Subcutaneous adipose tissue (tissue), 4 donors: ENCODE measurements around the gene LAMB1. TPM values are rescaled to one million over a fixed set of nuclear protein-coding genes. Genes with fewer than 3 reads are reported as not detected.

Experiments used
- total RNA-seq, 4 donors: library from RNA; depleted of rRNA; stranded (reverse); fragments of >200 nt; gene quantifications; one replicate each; pipeline ENCODE4 v1.1.0, GENCODE V29; 2016
- TF ChIP-seq, protein P1 (sequence below): fragments of 450-650 bp; IDR thresholded peaks from one replicate; pipeline ENCODE4 v1.5.1; 2016; ENCODE audit warnings: low read depth, mild to moderate bottlenecking, control low read depth, antibody characterized with exemption, moderate library complexity

LAMB1 gene
- total RNA-seq, 4 donors from 2014 or later, result 218 to 376 (median 309) TPM

DNA sequence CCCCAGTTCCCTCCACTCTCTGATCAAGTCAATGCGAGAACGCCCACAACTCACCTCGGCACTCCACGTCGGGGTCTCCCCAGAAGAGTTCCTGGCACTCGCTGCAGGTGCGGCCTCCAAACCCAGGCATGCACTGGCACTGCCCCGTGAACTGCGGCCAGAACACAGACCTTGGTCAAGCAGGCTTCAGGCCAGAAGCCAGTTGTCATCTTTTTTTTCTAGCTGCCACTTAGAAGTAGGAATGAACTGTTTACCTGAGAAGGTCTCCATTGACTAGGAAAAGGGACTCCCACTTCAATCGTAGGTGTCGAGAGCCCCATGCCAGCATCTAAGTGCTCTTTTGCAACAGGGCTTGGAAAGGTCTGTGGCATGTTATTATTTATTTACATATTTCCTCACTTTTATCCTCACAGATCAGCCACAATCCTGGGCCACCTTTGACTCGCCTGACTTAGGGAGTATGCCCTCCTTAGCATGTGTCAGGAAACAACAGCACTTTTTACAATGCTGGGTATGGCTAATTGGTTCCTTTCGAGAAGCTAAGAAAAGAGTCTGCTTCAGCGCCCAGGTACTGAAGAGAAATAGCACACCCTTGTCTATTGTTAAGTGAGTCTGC lies 51.7 kb downstream of the LAMB1 start:
- TF ChIP-seq, protein P1, sequence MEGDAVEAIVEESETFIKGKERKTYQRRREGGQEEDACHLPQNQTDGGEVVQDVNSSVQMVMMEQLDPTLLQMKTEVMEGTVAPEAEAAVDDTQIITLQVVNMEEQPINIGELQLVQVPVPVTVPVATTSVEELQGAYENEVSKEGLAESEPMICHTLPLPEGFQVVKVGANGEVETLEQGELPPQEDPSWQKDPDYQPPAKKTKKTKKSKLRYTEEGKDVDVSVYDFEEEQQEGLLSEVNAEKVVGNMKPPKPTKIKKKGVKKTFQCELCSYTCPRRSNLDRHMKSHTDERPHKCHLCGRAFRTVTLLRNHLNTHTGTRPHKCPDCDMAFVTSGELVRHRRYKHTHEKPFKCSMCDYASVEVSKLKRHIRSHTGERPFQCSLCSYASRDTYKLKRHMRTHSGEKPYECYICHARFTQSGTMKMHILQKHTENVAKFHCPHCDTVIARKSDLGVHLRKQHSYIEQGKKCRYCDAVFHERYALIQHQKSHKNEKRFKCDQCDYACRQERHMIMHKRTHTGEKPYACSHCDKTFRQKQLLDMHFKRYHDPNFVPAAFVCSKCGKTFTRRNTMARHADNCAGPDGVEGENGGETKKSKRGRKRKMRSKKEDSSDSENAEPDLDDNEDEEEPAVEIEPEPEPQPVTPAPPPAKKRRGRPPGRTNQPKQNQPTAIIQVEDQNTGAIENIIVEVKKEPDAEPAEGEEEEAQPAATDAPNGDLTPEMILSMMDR, result no peak

DNA sequence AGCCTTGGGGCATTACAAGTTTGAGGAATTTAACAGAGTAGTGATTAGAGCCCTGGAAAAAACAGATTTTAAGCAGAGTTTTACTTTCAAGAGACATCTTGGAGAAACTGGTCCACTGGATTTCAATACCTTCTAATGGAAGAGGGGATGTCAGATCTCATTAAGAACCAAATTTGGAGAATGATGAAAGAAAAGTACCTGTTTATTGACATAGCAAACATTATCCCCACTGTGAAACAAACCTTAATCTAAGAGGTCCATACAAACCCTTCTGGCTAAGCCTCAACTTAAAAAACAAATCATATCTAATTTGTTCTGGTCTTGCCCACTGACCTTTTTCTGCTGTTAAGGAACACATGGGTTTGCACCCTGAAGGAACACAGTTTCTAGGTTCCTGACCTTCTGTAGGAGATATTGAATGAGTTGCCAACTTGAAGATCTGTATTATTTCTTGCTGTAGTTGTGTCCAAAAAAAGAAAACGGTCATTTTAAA lies 53.5 kb downstream of the LAMB1 start:
- TF ChIP-seq, protein P1, result no peak

DNA sequence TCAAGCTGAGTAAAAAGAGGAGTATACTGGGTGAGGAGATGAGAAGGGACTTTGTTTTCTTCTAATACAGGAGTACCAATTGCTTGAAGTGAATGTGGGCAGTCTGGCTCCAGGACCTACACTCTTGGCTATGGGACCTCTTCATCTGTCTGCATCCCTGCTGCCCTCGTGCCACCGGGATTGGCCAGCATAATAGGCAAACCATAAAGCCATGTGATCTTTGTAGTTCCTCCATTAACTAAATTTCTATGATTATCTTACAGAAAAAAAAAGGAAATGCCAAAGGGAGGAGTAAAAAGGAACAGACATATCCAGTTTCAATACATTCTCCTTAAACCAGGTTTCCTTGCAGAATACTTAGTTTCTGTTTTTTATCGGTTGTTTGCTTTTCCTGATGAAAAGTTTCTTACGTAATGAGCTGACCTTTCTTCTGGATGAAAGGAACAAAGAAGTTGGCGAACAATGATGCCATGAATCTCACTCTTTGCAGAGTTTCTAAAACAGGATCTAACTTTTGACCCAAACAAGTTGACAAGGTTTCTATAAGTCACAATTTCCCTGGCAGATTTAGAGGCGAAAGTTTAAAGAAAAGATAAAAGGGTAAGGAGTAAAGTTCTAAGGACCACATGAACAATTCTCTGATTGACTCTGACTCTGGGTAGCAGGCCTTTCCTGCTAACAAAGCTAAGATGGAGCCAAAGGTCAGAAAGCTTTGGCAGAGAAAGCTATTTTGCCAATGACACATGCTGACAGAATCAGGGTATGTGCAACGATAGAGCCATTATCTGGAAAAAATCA lies 54.1 kb downstream of the LAMB1 start:
- TF ChIP-seq, protein P1, result no peak

DNA sequence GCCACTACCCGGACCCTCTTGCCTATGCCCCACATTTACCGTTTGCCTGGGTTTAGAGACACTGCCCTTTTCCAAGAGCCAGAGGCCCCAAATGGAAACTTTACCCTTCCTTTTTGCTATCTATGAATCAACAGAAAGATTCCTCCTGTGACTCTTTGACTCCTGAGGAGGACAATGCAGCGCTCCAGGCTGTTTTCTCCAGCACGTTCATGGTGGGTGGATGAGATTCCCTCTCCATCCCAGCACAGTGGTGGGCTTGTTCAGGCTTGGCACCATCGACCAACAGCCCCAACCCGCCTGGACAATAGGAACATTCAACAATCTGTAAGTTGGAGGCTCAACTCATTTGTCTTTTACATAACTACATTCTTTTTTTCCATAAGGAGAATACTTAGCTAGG lies 56.1 kb downstream of the LAMB1 start:
- TF ChIP-seq, protein P1, result no peak

DNA sequence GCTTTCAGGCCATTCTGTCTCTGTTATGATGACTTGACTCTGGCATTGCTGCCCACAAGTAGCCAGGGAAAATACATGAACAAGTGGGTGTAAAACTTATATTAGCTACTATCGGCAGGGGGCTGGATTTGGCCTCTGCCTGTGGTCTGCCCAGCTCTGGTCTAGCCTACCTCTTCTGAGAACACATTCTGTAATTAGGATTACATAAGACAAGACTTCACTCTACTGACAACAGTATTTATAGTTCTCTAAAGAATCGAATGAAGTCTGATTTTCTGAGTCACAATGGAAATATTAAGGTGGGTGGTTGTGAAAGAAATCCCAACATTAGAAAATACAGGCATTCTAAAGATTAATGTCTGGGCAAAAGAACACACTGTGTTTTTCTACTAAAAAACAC lies 56.5 kb downstream of the LAMB1 start:
- TF ChIP-seq, protein P1, result no peak

DNA sequence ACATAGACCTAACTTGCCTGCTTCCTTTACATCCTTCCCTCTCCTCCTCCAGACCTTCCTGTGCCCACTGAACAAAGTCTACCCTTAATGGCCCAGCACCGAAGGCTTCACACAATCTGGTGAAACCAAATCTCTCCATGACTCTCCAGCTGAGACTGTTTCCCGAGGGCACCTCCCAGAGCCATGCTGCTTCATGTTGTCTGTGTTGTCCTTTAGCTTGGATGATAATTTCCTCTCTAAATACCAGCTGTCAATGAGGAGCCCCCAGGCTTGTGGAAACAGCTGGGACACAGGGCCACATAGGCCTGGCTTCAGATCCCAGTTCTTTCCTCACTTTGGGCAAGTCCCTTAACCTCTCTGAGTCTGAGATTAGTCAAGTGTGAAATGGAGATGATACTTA lies 57.6 kb downstream of the LAMB1 start:
- TF ChIP-seq, protein P1, result no peak

DNA sequence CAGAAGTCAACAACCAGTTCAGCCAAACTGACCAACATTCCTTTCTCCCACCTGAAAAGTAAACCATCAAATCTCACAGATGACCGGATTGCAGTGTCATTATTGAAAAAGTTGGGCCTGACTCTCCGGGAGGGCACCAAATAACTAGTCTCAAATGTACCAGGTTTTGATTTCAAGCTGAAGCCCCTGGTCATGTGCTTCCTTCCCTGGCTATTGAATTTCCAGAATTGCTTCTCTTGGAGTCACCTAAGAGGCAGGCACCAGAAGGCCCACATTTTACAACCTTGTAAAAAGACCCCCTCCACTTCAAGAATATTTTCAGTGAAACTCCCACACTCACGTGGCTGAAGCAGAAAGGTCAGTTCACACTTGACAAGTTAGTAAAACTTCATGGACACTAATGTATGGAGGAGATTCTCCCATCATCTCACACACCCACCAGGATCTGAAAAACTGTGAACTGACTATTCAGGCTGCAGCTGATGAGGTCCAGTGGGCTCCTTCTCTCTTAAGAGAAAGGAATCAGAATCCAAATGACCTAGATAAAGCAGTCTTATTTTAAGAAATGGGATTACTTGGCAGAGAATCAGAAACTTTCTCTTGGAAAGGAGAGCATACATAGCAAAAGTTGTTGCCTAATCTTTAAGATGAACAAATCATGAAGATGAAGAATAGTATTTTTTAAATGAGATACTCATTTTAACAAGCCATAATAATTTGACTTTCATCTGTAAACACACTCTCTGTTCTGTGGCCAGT lies 58.4 kb downstream of the LAMB1 start:
- TF ChIP-seq, protein P1, result no peak
